SK-N-DZ (cell line): Measurements from ENCODE around the gene DEFB121. TPM values are rescaled to one million over a fixed set of nuclear protein-coding genes. Genes with fewer than 3 reads are reported as not detected.
"Not testable (repeated sequence)": the region's sequence is repeated elsewhere in the genome, so short reads cannot be mapped to it uniquely, and the experiment has no call there.

ENCODE experiments used
- DNase-seq: peaks from one replicate; pipeline ENCODE4 v3.0.0-alpha.2; 2015; ENCODE audit warnings: low spot score
- polyA plus RNA-seq, 2 experiments: library from polyadenylated mRNA; depleted of rRNA; stranded (reverse); fragments of >200 nt; gene quantifications; 2 replicates each; pipeline ENCODE4 v1.2.3, GENCODE V29; 2014

The DEFB121 gene, protein sequence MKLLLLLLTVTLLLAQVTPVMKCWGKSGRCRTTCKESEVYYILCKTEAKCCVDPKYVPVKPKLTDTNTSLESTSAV
- polyA plus RNA-seq (2014; cell fraction: cytosol; rRNA removed): not detected in 2 replicates
- not detected in 2 replicates for polyA plus RNA-seq (2014; cell fraction: nucleus; rRNA removed)

DNA sequence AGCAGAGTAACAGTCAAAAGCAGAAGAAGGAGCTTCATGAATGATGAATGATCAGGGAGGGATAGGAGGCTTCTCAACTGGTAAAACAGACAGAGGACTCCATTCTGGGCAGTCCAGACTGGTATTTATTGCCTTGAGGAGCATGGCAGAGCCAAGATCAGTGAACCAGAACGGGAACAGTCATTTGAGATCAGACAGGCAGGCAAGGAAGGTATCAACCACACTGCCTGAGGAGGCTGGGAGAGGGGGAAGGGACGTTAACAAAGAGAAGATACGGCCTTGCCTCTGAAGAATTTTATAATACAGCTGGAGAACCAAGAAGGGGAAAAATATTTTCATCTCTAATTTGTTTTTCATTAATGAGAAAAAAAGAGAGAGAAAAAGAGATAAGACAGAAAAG lies at the start of gene DEFB121:
TSS of gene DEFB121 (minus strand) at position 101 of the 400 bp plus-strand sequence. CDS start at position 38, 63 bp downstream.
- no peak for DNase-seq

DNA sequence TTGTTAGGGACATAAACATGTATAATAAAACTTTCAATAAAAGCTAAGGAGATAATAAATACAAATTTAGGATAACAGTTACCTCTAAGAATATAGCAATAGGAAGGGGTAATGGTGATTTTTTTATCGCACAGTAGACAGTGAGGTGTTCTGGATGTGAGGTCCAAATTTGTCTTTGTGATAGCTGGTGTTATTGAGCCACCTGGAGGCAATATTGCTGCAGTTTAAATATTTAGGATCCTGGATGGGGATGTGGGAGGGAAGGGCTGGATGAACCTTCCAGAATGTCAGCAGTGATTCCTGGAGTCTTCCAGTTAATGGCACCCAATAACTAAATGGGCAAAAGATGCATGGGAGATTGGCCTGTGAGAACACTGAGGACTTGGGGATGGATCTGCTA lies 48.3 kb upstream of the DEFB121 start:
- DNase-seq: no peak

DNA sequence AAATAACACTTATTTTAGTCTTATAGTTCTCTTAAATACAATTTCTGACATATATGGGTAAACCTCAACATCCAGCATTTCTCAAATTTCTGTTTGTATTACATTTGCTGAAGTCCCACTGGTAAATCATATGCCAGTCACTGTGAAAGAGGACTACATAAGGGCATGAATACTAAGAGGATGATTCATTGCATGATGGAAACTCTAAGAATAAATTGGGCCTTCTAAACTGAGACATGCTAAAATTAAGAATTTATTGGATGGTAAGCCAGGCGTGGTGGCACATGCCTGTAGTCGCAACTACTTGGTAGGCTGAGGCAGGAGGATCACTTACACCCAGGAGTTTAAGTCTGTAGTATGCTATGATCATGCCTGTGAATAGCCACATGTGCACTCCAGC lies 46.6 kb upstream of the DEFB121 start:
- no peak for DNase-seq

DNA sequence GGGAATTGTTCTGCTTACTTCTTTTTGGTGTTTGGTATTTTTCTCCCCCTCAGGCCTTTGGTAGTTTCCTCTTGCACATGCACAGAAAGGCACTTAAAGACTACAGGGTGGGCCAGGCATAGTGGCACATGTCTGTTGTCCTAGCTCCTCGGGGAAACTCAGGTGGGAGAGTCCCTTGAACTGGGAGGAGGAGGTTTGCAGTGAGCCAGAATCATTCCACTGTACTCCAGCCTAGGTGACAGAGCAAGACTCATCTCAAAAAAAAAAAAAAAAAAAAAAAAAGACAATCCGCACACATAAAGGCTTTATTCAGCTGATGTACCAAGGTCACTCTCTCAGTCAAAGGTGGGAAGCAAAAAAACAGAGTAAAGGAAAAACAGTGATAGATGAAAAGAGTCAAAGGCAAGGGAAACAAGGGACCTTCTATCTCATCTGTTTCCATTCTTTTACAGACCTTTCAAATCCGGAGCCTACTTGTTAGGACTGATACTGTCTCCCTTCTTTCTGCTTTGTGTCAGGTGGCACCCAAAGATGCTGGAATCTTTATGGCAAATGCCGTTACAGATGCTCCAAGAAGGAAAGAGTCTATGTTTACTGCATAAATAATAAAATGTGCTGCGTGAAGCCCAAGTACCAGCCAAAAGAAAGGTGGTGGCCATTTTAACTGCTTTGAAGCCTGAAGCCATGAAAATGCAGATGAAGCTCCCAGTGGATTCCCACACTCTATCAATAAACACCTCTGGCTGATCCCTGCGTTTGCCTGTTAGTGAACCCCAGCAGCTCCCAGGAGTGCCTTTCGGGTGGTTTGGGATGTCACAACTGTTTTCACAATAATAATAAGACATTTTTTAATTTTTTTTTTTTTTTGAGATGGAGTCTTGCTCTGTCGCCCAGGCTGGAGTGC lies 43.7 kb upstream of the DEFB121 start:
- no peak for DNase-seq

DNA sequence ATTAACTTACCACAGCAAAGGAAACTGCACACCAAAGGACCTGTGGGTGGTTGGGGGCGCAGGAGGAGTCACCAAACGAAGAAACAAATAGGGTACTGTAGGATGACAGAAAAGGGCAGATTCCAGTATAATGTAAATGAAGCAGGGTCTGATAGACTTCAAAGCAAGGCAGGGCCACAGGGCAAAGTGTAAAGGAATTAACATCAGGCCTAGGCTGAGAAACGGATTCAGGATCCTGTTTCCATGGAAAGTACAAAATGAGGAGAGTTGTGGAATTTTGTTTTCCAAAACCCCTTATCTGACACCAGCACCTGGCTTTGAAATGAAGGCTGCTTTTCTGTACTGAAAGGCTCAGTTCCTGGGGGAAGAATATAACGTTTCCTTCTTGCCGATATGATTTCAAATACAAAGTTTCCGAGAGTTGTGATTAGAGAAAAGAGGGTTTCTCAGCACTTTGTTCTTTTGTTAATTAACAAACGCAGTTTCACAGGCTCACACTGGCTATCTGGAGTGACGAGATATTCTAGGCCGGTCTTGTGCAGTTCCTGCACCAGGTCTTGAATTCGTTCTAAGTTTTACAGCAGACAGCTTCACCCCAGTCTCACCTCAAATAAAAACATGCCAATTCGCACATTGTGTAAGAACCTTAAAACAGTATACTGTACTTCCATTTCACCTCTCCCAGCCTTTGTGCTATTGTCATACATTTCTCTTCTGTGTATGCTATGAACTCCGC lies 40.2 kb upstream of the DEFB121 start:
- no peak for DNase-seq

DNA sequence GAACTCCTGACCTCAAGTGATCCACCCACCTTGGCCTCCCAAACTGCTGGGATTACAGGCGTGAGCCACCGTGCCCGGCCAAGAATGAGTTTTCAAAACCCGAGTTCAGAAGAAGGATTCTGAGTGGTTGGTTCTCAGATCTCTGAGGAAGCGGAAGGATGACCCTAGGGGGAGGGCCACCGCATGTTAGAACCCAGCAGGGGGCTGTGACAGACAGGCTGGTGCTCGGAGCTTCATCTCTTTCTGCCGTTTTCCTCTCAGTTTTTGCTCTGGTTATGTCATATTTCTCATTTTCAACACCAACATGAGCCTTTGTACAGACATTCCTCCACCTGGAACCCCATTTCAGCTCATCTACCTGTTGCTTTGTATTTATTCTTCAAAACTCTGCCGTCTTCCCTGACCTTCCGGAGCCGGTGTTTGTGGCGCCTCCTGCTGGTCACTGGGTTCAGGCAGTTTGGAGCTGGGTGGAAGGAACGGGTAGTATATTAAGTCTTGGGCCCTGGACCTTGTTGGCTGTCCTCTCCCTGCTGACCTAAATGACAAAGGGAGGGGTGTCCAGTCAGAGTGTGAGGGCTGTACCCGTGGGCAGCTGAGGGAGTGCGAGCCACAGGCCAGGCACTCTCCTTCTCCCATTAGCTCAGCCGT lies 34.1 kb upstream of the DEFB121 start, which contains the start of gene DEFB123:
TSS of gene DEFB123 (plus strand) at position 621 of the 648 bp plus-strand sequence. CDS start 67 bp downstream, outside the sequence.
- DNase-seq: no peak

DNA sequence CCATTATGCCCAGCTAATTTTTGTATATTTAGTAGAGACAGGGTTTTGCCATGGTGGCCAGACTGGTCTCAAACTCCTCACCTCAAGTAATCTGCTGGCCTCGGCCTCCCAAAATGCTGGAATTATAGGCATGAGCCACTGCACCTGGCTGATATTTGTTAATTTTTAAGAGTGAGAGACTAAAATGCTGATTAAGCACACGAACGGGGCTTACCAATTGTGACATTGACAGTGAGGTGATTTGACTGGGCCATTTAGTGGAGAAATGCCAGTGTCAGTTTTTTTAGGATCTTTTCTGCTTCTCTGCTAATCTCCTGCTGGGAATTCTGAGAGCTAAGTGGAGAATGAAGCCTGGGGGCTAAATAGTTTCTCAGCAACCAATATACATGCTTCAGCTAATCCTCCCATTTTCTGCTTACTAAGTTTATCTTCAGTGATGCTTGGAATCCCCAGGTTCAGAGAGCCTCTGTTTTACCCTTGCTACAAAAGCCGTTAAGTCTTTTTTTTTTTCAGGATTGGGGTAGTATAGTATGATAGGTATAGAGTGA lies 24.6 kb upstream of the DEFB121 start:
- DNase-seq: no peak

DNA sequence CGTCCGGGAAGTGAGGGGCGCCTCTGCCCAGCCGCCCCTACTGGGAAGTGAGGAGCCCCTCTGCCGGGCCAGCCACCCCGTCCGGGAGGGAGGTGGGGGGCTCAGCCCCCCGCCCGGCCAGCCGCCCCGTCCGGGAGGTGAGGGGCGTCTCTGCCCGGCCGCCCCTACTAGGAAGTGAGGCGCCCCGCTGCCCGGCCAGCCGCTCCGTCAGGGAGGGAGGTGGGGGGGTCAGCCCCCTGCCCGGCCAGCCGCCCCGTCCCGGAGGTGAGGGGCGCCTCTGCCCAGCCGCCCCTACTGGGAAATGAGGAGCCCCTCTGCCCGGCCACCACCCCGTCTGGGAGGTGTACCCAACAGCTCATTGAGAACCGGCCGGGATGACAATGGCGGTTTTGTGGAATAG lies 21.6 kb upstream of the DEFB121 start:
- not testable (repeated sequence) for DNase-seq

DNA sequence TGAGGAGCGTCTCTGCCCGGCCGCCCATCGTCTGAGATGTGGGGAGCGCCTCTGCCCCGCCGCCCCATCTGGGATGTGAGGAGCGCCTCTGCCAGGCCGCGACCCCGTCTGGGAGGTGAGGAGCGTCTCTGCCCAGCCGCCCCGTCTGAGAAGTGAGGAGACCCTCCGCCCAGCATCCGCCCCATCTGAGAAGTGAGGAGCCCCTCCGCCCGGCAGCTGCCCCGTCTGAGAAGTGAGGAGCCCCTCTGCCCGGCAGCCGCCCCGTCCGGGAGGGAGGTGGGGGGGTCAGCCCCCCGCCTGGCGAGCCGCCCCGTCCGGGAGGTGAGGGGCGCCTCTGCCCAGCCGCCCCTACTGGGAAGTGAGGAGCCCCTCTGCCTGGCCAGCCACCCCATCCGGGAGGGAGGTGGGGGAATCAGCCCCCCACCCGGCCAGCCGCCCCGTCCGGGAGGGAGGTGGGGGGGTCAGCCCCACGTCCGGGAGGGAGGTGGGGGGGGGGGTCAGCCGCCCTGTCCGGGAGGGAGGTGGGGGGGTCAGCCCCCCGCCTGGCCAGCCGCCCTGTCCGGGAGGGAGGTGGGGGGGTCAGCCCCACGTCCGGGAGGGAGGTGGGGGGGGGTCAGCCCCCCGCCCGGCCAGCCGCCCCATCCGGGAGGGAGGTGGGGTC lies 21.0 kb upstream of the DEFB121 start:
- not testable (repeated sequence) for DNase-seq

DNA sequence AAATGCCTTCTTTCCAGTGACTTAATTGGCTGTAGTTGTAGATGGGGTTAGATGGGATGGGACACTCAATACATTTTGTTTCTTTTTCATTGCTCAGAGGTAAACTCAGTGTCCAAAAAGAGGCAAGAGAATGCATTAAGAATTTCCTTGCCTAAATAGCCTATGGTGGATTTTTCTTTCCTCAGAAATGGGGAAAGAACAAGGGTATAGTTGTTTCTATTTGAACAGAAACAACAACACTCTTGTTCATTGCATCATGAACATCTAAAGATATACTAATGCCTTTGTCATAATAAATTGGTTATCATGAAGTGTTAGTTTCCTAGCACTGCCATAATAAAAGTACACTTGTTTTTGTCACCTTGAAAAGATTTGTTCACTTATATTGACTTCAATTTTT lies 19.8 kb upstream of the DEFB121 start:
- DNase-seq: no peak

DNA sequence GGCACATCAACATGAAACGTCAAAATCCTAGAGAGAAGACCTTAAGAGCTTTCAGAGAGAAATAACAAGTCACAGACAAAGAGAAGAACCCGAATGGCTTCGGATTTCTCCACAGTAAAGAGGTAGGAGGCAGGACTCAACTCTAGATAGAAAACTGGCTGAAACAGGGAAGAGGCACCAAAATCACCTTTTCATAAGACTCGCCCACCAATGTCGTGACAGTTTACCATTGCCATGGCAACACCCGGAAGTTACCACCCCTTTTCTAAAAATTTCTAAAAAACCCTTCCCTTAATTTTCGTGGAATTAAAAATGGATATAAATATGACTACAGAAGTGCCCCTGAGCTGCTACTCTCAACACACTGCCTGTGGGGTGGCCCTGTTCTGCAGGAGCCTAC lies 12.3 kb upstream of the DEFB121 start:
- DNase-seq: no peak

DNA sequence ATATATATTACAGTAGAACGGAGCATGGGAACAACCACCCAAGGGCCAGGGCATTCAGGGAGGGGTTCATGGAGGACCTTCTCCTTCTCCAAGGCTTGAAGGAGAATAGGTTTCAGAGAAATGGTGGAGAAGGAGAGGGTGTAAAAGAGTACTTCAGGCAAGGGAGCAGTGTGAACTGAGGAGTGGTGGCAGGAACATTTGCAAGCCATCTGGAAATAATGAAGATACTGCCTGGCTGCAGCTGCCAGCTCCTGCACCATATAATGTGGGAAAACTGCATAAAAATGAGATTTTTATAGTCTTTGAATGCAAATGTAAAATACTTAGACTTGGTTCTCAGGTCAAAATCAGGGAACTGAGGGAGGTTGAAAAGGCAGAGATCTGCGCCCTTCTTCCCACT lies 9.6 kb upstream of the DEFB121 start:
- DNase-seq: no peak

DNA sequence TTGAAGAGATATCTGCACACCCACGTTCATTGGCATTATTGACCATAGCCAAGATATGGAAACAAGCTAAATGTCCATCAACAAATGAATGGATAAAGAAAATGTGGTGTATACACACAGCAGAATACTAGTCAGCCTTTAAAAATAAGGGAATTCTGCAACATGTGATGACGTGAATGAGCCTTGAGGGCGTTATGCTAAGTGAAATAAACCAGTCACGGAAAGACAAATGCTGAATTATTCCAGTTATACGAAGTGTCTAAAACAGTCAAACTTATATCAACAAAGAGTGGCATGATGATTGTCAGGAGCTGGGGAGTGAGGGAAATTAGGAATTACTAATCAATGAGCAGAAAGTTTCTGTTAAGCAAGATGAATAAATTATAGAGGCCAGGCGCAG lies 8.4 kb upstream of the DEFB121 start:
- no peak for DNase-seq

DNA sequence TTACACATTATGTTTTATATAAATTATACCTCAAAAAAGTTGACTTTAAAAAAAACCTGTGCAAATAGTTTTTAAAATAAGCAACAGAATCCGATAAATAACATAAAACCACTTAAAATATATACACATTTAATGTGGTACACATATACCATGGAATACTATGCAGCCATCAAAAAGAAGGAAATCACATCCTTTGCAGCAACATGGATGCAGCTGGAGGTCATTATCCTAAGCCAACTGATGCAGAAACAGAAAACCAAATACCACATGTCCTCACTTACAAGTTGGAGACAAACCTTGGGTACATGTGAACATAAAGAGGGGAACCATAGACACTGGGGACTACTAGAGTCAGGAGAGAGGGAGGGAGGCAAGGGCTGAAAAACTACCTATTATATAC lies 4.0 kb upstream of the DEFB121 start:
- DNase-seq: no peak

DNA sequence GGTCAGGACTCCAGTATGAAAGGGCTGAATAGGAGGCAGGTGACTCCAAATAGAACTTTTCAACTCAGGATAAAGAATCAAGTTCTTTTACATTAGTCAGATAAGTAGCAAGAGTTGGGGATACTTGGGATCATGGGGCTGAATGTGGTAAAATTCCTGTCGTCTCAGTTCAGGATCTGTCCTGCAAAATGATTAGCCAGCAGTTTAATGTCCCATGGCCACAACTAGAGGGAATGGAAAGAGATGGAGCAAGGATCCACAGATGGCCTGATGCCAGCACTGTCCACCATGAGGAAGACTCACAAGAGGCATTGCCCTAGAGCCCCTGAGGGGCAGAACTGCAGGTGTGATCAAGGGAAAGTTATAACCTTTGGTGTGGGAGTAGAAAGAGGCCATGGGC lies 2.1 kb downstream of the DEFB121 start:
- no peak for DNase-seq

DNA sequence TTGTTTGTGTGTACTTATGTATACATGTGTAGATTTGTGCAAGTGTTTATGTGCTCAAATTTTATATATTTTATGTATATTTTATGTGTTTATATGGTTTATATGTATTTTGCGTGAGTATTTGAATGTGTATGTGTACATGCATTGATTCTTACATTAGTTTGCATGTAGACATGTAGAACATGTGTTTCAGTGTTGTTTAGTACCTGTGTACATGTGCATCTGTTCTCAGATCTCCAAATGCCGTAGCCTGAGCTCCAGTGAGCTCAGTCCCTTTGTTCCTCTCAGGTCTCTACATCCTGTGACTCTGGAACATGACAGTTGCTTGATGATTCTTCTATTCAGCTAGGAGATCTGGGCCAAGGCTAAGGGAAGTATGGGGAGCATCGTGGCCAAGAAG lies 11.1 kb downstream of the DEFB121 start:
- DNase-seq: no peak

DNA sequence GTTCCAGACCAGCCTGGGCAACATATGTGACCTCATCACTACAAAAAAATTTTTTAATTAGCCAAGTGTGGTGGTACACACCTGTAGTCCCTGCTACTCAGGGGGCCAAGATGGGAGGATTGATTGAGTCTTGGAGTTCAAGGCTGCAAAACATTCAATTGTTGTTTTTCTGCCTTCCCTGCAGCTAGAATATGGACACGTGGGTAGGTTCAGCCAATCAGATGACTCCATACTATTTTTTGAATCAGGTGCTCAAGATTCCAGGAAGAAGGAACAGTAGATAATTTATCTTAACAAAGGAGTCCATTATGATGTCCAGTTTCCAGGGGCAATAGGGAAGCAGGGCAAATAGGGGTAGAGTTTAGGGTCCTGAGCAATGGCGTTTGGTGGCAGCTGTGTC lies 13.2 kb downstream of the DEFB121 start:
- DNase-seq: no peak

DNA sequence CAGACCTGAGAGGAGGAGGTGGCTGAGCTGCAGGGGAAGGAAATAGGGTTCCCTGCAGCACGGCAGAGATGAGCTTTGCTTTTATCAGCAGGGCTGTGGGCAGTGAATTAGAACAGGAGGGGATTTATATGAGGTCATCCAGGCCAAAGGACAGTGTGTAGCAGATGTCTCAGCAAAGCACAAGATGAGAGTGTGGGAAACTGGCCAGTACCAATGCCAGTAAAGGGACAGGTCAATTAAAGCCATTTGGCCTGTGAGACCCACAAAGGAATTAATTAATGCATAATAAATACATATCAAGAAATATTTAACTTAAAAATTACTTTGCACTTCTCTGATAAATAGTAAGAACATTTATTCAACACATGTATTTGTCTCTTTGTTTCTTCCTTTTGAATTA lies 15.5 kb downstream of the DEFB121 start, which contains the start of gene DEFB119:
TSS of gene DEFB119 (minus strand) at position 101 of the 400 bp plus-strand sequence. CDS start 107 bp downstream, outside the sequence.
- no peak for DNase-seq

DNA sequence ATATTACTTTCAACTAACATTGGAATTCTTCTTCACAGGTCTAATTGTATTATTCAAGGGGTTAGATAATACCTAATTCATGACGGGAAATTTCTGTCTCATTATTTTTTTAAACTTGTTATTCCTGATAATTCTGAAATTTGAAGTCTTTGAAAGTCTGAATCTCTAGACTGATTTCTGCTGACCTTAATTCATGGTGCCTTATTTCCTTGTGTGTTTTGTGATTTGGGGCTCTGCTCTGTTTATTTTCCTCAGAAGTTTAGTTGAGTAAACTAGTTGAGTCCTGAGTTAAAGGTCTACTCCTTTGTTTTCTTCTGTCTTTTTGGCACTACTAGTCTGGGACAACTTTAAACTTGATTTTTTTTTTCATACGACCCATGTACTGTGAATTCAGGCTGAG lies 31.7 kb downstream of the DEFB121 start:
- DNase-seq: no peak

DNA sequence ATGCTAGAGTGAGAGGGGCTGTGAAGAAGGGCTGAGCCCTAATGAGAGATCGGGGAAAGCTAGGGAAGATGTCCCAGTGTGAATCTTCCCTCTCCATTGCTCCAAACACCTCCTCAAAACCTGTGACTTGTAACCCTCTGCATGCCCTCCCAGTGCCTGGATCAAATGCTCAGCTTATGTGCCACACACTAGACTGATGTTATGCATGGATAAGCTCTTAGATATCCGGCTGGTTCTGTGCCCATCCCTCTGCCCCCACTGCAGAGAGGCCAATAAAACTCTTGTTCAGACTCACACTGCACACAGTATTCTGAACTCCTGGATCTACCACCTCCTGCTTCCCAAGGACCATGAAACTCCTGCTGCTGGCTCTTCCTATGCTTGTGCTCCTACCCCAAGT lies 37.7 kb downstream of the DEFB121 start, which contains the start of gene DEFB118:
TSS of gene DEFB118 (plus strand) at position 301 of the 400 bp plus-strand sequence. CDS start at position 351, 50 bp downstream.
- no peak for DNase-seq

DNA sequence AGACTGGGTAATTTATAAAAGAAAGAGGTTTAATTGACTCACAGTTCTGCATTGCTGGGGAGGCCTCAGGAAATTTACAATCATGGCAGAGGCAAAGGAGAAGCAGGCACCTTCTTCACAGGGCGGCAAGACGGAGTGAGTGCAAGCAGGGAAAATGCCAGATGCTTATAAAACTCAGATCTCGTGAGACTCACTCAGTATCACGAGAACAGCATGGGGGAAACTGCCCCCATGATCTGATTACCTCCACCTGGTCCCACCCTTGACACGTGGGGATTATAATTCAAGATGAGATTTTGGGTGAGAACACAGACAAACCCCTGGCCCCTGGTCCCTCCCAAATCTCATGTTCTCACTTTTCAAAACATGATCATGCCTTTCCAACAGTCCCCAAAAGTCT lies 41.7 kb downstream of the DEFB121 start:
- DNase-seq: not testable (repeated sequence)
